GM21528 (cell line): ENCODE results near the gene SYNJ1.

Experiments
- ATAC-seq: cut with Tn5 transposase; IDR thresholded peaks from one replicate; pipeline ENCODE4 v1.9.1; 2021; ENCODE audit warnings: mild to moderate bottlenecking, moderate library complexity; ENCODE audit not compliant: unreplicated experiment, low FRiP score

The SYNJ1 gene

GRCh38 chr21:32585970-32586369 lies 141.8 kb downstream of the SYNJ1 start:
- ATAC-seq: no peak

GRCh38 chr21:32585042-32585710 lies 142.6 kb downstream of the SYNJ1 start, which contains the start of gene TCP10L:
TSS of gene TCP10L (minus strand) at chr21:32585523. CDS start at chr21:32584304, 1,219 bp downstream.
- ATAC-seq: no peak

- no peak for ATAC-seq
These were observed 143.3 kb downstream of the SYNJ1 start for GRCh38 chr21:32584472-32584871.

DNA sequence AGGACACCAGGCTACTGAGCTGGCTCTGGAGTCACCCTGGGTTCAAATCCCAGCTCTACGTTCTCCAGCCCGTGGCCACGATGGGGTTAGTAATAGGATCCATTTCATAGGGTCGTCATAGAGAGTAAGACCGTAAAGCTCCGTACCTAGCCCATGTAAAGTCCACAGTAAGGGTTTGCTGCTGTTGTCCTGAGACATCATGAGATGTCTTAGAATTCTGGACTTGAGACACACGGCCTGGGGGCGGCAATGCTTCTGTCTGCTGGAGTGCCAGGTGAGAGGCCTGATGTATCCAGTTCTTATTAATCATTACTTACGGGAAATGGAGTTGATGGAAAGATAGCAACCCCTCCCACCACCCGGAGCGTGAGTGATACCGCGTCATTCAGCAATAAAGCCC lies 146.1 kb downstream of the SYNJ1 start:
- ATAC-seq: no peak

DNA sequence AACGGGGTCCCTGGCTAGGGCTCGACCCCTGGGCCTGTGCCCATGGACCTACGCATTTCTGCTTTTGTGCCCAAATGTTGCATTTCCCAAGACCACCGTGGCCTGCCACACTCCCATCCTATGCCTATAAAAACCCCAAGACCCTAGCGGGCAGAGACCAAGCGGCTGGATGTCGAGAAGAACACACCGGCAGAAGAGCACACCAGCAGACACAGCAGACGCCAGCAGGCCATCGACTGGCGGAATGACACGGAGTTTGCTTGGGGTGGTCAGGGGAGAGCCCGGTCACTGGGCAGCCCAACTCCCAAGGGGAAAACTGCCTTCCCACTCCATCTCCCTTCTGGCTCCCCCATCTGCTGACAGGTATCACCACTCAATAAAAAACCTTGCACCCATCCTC lies 146.9 kb downstream of the SYNJ1 start:
- no peak for ATAC-seq
